SK-N-SH treated with all-trans-retinoic acid at 6 μM for 48 hours (cell line): ENCODE data around the gene MACF1.

Source experiments
- PATZ1 ChIP-seq: fragments of 250-450 bp; sonication (Bioruptor Pico); IDR thresholded peaks from 2 replicates; pipeline ENCODE4 v1.8.0; 2020; ENCODE audit warnings: mild to moderate bottlenecking, moderate library complexity, borderline replicate concordance
- TOX ChIP-seq: fragments of 250-450 bp; sonication (Bioruptor Pico); IDR thresholded peaks from 2 replicates; pipeline ENCODE4 v1.8.0; 2021; ENCODE audit warnings: mild to moderate bottlenecking, moderate library complexity, borderline replicate concordance

GRCh38 chr1:39376656-39377055, 172.2 kb downstream of the MACF1 start:
- TF ChIP-seq PATZ1 (CRISPR knock-in tag) (no peak), TOX (CRISPR knock-in tag) (no peak)
